GM12891 (cell line): ENCODE measurements around the gene MTCH2.

Source experiments
- PAX5 ChIP-seq: IDR thresholded peaks from 2 replicates; pipeline ENCODE4 v1.6.1; 2011; ENCODE audit warnings: low read length, moderate library complexity, mild to moderate bottlenecking; ENCODE audit not compliant: insufficient read depth, severe bottlenecking
- POLR2A ChIP-seq: IDR thresholded peaks from 2 replicates; pipeline ENCODE4 v1.6.1; 2011; ENCODE audit warnings: low read depth, low read length, control low read depth
- POLR2AphosphoS5 ChIP-seq: IDR thresholded peaks from 2 replicates; pipeline ENCODE4 v1.6.1; 2011; ENCODE audit warnings: low read depth, low read length, control low read depth
- POU2F2 ChIP-seq: IDR thresholded peaks from 2 replicates; pipeline ENCODE4 v1.6.1; 2011; ENCODE audit warnings: low read depth, mild to moderate bottlenecking, control low read depth, low read length, moderate library complexity
- SPI1 ChIP-seq: IDR thresholded peaks from 2 replicates; pipeline ENCODE4 v1.6.1; 2011; ENCODE audit warnings: low read depth, low read length, control low read depth
- TAF1 ChIP-seq: IDR thresholded peaks from 2 replicates; pipeline ENCODE4 v1.6.1; 2011; ENCODE audit warnings: low read depth, low read length, control low read depth

GRCh38 chr11:47651818-47652469 lies 9.6 kb upstream of the MTCH2 start:
- no peak for TF ChIP-seq POLR2A
- TF ChIP-seq SPI1: no peak
- no peak for TF ChIP-seq POLR2AphosphoS5
- no peak for TF ChIP-seq POU2F2
- TF ChIP-seq TAF1: no peak
- TF ChIP-seq PAX5: no peak
